GM20431 (cell line): ENCODE results near the gene C2orf49.

Experiments used
- in situ Hi-C: fragments of 300-500 bp; cut with MseI, MboI; formaldehyde crosslinking; loops from one replicate; pipeline ENCODE4 v1.15.0; 2020; ENCODE audit warnings: low sequenced_read_pairs; ENCODE audit not compliant: unreplicated experiment

The C2orf49 gene

DNA sequence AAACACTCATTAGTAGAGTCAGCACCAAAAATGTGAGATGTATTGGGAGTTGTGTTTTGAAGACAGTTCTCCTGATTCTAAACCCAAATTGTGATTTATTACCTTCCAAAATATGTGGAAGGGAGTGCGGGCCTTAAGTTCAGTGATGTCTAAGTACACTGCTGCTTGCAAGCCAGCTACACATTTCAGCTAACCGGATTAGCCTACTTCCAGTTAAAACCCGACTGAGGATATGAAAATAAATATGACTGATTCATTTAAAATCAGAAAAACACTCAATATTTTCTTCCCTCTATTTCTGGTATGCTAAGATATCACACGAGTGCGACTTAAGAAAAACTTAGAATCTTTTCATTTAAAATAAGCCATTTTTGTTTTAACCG is 60.6 kb downstream of the C2orf49 start:
- in situ Hi-C loops, result no loop called here

DNA sequence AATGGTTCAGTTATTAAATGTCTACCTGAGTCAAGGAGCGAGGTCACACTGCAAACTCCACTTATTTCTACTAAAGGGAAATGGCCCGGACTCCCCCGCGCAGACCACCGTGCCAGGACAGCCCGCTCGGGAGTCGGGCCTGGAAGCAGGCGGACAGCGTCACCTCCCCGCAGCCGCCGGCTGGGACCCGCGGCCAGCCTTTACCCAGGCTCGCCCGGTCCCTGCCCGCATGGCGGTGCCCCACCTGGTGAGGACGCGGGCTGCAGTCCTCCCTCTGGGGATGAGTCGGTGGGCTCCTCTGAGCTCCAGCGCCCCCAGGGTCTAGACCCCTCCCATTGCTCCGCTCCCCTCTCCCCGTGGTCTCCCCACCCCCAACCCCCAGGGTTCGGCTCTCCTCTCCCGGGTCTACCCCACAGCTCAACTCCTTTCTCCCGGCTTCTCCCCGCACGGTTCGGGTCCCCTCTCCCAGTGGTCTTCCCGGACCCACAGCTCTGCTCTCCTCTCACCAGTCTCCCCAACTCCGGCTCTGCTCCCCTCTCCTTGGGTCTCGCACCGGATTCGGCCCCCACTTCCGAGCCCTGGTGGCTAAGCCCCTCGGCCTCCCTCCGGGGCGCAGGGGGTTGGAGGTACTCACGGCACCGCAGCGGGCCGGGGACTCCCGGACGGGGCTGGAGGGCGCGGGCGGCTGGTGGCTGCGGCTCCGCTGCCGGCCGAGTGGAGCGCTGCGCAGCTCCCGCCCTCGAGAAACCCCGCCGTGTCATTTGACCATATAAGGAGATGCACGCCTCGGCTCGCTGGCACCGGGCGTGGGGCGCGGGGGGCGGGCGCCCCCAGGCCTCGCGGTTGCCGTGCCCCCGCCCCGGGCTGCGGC is 61.2 kb downstream of the C2orf49 start, which contains the start of gene FHL2:
FHL2 (minus strand) TSS at position 716 of the 871 bp plus-strand sequence. CDS start 12,535 bp downstream, outside the sequence.
- in situ Hi-C loops, result no loop called here
